Cerebellar nuclear complex (tissue), 1 donor: ENCODE results near the gene B3GNT7.
A peak's percentile ranks its signal among the peaks of the same experiment; 100 is the strongest.
"Not testable (repeated sequence)": the region's sequence is repeated elsewhere in the genome, so short reads cannot be mapped to it uniquely, and the experiment has no call there.

Source experiments
- DNase-seq, 2 experiments: peaks; one replicate each; lab custom pipeline; 2025; lab: John Stamatoyannopoulos, UW

The B3GNT7 gene

DNA sequence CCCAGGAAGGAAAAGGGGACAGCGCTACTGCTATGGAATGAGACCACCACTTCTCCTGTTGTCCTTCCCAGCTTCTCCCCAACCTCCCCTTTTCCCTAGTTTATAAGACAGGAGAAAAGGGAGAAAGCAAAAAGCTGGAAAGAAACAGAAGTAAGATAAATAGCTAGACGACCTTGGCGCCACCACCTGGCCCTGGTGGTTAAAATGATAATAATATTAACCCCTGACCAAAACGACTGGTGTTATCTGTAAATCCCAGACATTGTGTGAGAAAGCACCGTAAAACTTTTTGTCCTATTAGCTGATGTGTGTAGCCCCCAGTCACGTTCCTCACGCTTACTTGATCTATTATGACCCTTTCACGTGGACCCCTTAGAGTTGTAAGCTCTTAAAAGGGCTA is 5.2 kb downstream of the B3GNT7 start:
- not testable (repeated sequence) for DNase-seq

DNA sequence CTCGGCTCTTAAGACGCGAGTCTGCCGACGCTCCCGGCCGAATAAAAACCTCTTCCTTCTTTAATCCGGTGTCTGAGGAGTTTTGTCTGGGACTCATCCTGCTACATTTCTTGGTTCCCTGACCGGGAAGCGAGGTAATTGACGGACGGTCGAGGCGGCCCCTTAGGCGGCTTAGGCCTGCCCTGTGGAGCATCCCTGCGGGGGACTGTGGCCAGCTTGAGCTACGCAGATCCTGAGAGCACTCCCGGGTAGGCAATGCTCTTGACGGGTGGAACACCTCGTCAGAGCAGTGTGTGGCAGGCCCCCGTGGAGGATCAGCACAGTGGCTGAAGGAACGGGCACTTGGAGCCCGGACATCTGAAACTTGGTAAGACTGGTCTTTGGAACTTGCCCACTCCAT is 5.6 kb downstream of the B3GNT7 start:
- DNase-seq: not testable (repeated sequence)

DNA sequence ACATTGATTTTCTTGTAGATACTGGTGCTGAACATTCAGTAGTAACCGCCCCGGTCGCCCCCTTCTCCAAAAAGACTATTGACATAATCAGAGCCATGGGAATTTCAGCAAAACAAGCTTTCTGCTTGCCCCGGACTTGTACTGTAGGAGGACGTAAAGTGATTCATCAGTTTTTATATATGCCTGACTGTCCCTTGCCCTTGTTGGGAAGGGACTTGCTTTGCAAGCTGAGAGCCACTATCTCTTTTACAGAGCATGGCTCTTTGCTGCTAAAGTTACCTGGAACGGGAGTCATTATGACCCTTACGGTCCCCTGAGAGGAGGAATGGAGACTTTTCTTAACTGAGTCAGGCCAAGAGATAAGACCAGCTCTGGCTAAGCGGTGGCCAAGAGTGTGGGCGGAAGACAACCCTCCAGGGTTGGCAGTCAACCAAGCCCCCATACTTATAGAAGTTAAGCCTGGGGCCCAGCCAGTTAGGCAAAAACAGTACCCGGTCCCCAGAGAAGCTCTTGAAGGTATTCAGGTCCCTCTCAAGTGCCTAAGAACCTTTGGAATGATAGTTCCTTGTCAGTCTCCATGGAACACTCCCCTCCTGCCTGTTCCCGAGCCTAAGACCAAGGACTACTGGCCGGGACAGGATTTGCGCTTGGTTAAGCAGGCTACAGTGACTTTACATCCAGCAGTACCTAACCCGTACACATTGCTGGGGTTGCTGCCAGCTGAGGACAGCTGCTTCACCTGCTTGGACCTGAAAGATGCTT is 8.1 kb downstream of the B3GNT7 start:
- DNase-seq: not testable (repeated sequence)

DNA sequence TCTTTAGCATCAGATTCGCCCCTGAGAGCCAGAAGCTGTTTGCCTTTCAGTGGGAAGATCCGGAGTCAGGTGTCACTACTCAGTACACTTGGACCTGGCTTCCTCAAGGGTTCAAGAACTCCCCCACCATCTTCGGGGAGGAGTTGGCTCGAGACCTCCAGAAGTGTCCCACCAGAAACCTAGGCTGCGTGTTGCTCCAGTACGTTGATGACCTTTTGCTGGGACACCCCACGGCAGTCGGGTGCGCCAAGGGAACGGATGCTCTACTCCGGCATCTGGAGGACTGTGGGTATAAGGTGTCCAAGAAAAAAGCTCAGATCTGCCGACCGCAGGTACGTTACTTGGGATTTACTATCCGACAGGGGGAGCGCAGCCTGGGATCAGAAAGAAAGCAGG is 8.7 kb downstream of the B3GNT7 start:
- DNase-seq: not testable (repeated sequence)

DNA sequence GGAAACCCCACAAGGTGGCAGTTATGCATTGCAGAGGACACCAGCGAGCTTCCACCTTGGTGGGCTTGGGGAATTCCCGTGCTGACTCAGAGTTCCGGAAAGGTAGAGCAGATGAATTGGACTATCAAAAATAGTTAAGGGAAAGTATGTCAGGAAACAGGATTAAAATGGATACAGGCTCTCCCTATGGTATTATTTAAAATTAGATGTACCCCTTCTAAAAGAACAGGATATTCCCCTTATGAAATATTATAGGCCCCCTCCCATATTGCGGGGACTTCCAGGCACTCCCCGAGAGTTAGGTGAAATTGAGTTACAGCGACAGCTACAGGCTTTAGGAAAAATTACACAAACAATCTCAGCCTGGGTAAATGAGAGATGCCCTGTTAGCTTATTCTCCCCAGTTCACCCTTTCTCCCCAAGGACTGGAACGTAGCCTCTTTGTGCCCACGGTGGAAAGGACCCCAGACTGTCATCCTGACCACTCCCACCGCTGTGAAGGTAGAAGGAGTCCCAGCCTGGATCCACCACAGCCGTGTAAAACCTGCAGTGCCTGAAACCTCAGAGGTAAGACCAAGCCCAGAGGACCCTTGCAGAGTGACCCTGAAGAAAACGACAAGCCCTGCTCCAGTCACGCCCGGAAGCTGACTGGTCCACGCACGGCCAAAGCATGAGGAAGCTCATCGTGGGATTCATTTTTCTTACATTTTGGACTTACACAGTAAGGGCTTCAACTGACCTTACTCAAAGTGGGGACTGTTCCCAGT is 10.3 kb downstream of the B3GNT7 start:
- DNase-seq: not testable (repeated sequence)

DNA sequence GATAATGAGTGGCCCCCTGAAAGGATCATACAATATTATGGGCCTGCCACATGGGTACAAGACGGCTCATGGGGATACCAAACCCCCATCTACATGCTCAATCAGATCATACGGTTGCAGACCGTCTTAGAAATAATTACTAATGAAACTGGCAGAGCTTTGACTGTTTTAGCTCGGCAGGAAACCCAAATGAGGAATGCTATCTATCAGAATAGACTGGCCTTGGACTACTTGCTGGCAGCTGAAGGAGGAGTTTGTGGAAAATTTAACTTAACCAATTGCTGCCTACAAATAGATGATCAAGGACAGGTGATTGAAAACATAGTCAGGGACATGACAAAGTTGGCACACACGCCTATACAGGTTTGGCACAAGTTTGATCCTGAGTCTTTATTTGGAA is 12.2 kb downstream of the B3GNT7 start:
- DNase-seq: not testable (repeated sequence)

DNA sequence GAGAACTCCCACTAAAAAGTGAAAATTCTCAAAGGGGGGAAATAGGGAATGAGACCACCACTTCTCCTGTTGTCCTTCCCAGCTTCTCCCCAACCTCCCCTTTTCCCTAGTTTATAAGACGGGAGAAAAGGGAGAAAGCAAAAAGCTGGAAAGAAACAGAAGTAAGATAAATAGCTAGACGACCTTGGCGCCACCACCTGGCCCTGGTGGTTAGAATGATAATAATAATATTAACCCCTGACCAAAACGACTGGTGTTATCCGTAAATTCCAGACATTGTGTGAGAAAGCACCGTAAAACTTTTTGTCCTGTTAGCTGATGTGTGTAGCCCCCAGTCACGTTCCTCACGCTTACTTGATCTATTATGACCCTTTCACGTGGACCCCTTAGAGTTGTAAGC is 12.8 kb downstream of the B3GNT7 start:
- not testable (repeated sequence) for DNase-seq

DNA sequence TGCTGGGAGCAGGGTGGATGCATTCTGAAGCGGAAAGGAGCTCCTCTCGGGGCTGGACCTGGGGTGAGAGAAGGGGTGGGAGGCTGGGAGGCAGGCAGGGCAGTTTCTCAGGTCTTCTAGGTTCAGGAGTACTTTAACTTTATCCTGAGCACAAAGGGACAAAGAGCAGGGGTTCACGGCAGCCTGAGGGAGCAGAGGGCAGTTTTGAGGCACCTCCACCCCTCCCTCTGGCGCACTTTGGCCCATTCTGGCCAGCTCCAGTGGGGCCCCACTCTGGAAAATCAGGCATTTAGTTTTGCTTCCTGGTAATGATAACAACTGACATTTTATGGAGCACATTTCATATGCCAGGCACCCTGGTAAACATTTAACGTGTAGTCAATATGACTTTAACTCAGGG is 14.3 kb downstream of the B3GNT7 start:
- DNase-seq: no peak

DNA sequence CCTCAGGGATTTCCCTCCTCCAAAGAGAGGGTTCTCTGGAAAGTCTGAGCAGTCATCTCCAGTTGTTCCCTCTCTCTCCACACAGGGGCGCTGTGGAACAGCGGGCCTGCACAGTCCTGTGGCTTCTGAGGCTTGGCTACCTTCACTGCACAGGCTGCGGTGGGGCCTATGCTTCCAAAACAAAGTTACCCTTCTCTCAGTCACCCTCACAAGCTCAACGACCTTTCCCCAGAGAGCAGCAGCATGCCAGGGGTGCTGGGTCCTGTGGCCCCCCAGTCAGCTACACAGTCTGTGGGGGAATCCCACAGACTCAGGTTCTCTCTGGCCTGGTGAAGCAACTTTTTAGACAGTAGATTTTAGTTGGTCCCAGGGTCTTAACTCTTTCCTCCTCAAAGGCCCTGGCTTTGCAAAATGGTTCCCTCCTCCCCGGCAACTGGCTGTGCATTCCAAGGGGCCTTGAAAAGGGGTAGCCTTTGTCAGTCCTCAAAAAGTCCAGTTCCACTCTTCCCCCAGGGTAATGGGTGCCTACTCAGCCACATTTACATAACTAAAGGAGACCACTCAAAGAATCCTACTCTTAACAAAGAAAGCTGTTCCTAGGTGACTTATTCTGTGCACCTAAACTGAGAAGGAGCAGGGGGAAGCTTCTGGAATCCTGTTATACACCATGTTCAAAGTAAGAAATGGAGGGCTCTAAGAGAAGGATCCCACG is 14.9 kb downstream of the B3GNT7 start:
- no peak for DNase-seq

DNA sequence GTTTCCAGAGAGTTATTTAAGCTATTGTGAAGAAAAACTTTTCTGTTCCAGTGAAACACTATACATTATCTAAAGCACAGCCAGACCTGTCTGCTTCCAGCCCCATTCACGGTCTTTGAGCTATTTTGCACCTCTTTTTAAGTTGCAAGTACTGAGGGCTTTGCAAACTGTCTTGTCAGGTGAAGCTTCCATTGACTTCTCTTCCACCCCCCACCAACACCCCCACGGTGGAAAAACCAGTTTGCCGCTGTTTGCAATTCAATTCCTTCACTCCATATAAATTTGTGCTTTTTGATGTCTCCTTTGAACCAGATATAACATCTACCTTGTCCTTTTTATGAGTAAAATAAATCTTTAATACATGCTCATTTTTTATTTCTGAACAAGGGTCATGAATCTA is 15.7 kb downstream of the B3GNT7 start:
- DNase-seq: no peak

DNA sequence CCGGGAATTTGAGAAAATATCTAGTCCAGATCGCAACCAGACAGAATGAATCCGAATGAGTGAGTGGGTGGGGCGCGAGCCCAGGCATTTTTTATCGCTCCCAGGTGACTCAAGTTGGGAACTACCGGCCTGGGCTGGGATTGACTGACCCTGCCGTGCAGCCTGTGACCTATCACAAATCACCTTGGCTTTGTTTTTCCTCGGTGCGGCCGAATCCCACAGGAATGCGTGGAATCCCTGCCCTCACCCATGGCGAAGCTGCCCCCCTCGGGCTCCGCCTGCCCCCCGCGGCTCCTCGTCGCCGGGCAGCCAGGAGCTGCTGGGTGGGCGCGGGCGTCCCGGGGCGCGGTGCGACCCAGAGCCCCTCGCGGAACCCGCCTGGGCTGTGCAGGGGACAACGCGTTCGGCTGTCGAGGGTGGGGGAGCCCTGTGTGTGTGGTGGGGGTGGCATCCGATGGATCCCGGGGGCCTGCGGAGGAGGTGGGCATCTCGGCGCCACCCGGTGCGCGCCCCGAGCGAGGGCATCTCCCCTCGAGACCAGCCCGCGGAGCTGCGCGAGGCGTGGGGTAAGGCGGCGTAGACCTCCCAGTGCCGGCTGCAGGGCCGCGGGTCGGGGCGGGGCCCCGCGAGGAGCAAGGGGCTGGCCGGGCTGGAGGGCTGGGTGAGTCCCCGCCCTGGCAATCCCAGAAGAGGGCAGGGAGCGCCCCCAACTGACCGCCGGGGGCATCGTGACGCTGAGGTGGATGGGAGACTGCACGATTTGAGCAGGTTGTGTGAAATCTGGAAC is 16.5 kb downstream of the B3GNT7 start:
- DNase-seq: peak in 1 of 2 experiments; percentile 66

DNA sequence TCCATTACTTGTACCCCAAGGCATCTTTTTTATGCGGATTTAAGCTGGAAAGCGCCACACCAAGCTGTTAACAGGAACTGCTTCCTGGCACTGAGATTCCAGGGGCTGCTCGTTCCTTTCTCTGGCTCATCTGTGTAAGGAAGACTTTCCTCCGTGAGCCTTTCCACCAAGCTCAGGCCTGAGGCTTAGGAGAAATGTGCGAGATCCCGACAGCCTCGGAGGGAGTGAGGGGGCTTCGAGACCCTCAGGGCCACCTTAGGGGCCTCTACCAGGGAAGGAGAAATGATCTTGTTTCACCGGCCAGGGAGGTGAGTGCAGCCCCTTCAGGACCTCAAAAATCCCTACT is 17.1 kb downstream of the B3GNT7 start:
- no peak for DNase-seq

DNA sequence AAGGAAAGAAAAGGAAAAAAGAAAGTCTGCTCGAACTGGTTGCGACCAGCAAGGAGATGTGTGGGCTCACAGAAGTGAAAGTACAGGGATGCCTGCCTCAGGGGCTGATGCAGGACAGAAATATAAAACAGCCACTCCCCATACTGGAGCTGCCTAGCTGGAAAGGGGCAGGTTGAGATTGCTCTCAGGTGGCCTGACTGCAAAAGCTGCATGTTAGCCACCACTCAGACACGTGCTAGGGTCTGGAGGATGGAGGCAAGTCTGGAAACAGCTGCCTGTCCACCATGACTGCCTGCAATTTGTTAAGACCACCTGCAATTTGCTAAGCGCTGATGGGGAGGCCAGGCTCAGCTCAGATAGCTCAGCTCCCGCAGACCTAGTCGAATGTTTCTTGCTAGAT is 17.9 kb downstream of the B3GNT7 start:
- DNase-seq: no peak

DNA sequence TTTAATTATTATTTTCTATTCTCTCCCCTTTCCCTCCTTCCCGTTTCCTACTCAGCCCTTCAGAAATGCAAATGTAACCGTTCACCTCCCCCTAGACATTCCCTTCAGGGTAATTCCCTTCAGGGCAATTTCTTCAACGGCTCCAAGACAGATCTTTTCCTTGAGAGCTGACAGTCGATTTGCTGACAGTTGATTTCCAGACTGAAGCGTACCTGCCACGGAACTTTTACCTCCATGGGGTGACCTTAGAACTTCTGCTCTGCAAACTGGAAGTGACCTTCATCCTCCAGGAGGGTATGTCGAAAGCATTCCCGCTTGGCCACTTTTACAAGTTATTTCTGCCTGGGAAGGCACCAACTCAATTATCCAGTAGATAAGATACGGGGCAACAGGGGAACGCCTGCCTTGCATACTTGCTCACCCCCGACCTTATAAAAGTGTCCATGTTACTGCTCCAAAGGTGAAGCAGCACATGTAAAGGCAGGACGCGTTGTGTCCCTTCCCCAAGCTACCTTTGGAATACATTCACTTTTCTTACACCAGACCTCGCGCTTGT is 18.5 kb downstream of the B3GNT7 start:
- no peak for DNase-seq

DNA sequence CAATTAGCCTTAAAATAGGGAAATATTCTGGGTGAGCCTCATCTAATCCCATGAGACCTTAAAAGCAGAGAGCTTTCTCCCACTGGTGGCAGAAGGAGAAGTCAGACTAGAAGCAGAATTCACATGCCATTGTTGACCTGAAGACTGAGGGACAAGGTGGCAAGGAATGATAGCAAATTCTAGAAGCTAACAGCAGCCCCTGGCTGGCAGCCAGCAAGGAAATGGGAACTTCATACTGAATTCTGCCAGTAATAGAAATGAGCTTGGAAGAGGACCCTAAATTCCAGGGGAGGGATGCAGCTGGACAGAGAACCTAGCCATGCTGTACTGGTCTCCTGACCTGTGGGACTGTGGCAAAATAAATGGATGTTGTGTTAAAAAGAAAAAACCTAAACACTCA is 19.5 kb downstream of the B3GNT7 start:
- DNase-seq: no peak

DNA sequence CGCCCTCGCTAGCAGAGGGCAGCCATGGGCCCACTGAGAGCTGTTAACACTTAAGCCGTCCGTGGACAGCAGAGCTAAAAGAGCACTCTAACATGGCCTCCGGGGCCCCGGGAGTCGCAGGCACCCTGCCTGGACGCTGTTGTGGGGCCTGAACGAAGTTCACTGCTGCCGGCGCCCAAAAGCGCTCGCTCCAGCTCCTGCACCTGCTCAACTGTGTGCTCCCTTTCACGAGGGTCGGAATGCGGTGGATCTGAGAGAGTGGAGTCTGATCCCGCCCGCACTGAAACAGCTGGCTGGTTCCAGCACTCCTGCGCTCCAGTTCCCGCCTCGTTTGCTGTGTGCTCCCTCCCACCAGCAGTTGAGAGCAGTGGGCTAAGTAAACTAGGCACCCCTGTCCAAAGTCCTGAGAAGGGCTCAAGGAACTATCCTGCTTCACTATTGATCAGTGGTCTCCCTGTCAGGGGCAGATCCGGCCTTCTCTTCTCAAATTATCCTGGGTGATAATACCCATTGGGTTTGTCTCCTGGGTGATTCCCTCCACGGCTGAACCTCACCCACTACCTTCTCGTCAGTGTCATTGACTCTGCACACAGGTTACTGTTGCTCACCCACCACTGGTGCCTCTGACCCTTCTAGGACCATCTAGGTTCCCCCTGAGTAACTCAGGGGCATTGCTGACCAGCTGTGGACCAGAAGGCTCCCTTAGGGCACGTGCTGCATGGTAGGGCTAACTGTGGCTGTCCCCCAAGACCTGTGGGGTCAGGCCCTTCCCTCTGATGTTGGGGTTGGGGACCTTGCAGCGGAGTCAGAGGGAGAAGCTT is 23.5 kb downstream of the B3GNT7 start:
- no peak for DNase-seq

DNA sequence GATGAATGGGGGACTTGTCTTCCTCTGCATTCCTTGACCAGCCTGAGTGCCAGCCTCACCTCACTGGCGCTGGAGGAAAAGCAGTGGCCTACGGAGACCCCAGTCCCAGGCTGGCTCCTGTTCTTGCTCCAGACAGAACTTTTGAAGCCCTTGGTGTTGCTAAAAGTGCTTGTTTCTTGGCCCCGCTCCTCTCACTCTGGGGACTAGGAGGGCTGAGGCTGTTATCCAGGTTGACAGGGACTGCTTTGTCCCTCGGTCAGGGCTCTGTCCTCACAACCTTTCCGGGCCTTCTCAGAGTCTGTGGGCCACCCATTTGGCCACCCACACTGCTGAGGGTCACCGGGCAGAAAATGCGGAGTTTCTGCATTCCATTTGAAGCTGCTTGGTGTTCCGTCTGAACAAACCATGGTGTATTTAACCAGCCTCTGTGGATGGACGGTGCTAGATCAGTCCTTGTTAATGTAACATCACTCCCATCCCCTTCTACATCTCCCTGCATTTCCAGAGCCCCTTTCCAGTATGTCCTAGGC is 25.6 kb downstream of the B3GNT7 start:
- DNase-seq: no peak

DNA sequence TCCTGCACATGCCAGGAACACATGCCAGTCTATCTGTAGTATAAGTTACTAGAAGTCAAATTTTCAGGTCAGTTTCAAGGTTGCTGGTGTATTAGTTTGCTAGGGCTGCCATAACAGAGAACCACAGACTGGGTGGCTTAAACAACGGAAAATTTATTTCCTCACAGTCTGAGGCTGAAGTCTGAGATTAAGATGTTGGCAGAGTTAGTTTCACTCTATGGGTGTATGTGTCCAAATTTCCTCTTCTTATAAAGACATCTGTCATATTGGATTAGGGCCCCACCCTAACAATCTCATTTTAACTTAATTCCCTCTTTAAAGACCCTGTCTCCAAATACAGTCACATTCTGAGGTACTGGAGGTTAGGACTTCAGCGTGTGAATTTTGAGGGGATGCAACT is 26.5 kb downstream of the B3GNT7 start:
- no peak for DNase-seq

DNA sequence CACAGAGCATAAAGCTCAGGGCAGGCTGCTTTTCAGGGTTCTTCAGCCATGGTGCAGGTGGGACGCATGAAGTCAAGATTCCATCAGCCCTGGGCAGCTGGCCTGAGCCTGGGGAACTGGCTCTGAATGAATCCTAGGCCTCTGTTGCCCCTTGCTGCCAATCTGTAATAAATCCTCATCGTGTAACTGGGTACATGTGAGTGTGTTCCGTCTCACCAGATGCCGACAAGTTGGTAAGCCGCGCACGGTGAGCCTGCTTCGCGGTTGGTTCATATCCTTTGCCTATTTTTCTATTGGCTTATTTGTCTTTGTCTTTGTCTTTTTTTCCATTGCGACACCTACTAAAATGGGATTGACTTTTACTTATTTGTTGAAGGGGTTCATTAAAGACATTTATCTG is 27.7 kb downstream of the B3GNT7 start:
- no peak for DNase-seq

DNA sequence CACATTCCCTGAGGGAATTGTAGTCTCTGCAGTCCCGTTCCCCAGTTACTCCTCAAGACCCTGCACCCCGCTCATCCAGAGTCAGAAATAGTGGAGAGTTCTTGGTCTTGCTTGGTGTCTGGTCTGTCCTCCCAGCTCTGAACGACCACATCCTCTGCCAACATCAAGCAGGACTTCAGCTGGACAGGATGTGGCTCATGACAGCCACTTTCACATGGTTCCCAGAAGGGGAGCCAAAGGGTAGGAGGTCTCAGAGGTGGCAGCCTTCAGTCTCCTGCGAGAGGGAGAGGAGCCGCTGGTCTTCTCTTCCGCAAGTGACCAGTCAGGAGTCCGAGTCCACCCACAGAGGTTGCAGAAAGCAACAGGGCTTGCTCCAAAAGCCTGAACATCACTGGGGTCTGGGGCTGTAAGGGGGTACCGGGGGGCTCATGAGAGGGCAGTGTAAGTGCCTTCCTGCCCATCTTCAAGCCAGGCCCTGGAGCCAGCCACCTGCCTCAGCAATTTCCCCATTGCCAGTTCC is 29.8 kb downstream of the B3GNT7 start:
- no peak for DNase-seq
